Activated B cell treated with CpG ODN at 0.5 μM for 24 hours (primary cell): ENCODE results near the gene DYNLT2. TPM values are rescaled to one million over a fixed set of nuclear protein-coding genes. Genes with fewer than 3 reads are reported as not detected.

Experiments
- ATAC-seq: fragments of 200-7000 bp; cut with Tn5 transposase; one replicate; pipeline ENCODE4 v1.10.0; 2021; ENCODE audit warnings: low read depth, mild to moderate bottlenecking, moderate library complexity
- CTCF ChIA-PET: fragments of 350-600 bp; sonication (Branson Sonifier 250); formaldehyde crosslinking; loops from one replicate; lab custom pipeline; 2021; ENCODE audit warnings: antibody characterized with exemption; lab: Charles Lee
- POLR2A ChIA-PET: fragments of 350-600 bp; sonication (Branson Sonifier 250); formaldehyde crosslinking; loops from one replicate; lab custom pipeline; 2021; ENCODE audit warnings: antibody characterized with exemption; lab: Charles Lee
- DNase-seq: peaks from one replicate; pipeline ENCODE4 v3.0.0; 2022
- H3K27ac Mint-ChIP-seq: one replicate; pipeline ENCODE4 v1.8.0; 2020; ENCODE audit warnings: mixed read lengths
- H3K27me3 Mint-ChIP-seq: one replicate; pipeline ENCODE4 v1.8.0; 2021; ENCODE audit warnings: mixed read lengths
- H3K36me3 Mint-ChIP-seq: one replicate; pipeline ENCODE4 v1.8.0; 2021; ENCODE audit warnings: low read depth, mixed read lengths
- H3K4me1 Mint-ChIP-seq: one replicate; pipeline ENCODE4 v1.8.0; 2021; ENCODE audit warnings: mixed read lengths
- H3K4me3 Mint-ChIP-seq: one replicate; pipeline ENCODE4 v1.8.0; 2020; ENCODE audit warnings: mild to moderate bottlenecking, mixed read lengths
- H3K9me3 Mint-ChIP-seq: one replicate; pipeline ENCODE4 v1.8.0; 2020; ENCODE audit warnings: mixed read lengths
- intact Hi-C: fragments of 100-400 bp; cut with micrococcal nuclease; formaldehyde crosslinking; loops from one replicate; pipeline ENCODE4 v1.15.1; 2024
- total RNA-seq: library from RNA; stranded (reverse); gene quantifications from 2 replicates; pipeline ENCODE4 v1.2.3, GENCODE V29; 2022
- TF ChIP-seq, protein P1 (sequence below): fragments of 200-600 bp; IDR thresholded peaks from one replicate; pipeline ENCODE4 v1.8.0; 2022; ENCODE audit warnings: antibody characterized with exemption, mild to moderate bottlenecking

DYNLT2 gene
- total RNA-seq, 1 donor from 2014 or later: 4.4 TPM

DNA sequence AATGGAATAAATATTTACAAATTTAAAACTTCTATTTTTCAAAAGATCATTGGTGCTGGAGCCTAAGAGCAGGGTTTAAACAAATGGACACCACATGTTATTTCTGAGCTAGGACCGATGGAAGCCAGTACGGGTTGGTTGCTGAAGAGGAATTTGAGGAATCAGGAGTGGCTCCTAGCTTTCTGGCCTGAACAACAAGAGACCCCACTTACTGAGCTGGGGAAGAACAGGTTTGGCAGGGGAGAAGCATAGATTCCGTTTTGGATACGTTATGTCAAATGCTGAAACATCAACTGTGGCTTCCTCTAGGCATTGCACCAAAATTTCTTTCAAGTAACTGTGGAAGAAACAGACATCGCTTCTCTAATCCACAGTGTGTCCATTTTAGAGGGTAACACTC lies 56.2 kb downstream of the DYNLT2 start:
- H3K27ac Mint-ChIP-seq: no peak overlapping the region
- no peak overlapping the region for H3K4me3 Mint-ChIP-seq
- DNase-seq (no peak), ATAC-seq (no peak)
- H3K4me1 Mint-ChIP-seq: peaks cover 5% of the 10 kb centered on the region
- intact Hi-C loops: no loop called here
- CTCF ChIA-PET: no interaction called here
- POLR2A ChIA-PET: no interaction called here
- H3K27me3 Mint-ChIP-seq: no peaks in the 10 kb centered on the region
- peaks cover 12% of the 10 kb centered on the region for H3K9me3 Mint-ChIP-seq
- TF ChIP-seq, protein P1, sequence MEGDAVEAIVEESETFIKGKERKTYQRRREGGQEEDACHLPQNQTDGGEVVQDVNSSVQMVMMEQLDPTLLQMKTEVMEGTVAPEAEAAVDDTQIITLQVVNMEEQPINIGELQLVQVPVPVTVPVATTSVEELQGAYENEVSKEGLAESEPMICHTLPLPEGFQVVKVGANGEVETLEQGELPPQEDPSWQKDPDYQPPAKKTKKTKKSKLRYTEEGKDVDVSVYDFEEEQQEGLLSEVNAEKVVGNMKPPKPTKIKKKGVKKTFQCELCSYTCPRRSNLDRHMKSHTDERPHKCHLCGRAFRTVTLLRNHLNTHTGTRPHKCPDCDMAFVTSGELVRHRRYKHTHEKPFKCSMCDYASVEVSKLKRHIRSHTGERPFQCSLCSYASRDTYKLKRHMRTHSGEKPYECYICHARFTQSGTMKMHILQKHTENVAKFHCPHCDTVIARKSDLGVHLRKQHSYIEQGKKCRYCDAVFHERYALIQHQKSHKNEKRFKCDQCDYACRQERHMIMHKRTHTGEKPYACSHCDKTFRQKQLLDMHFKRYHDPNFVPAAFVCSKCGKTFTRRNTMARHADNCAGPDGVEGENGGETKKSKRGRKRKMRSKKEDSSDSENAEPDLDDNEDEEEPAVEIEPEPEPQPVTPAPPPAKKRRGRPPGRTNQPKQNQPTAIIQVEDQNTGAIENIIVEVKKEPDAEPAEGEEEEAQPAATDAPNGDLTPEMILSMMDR: no peak
- peaks cover 35% of the 10 kb centered on the region for H3K36me3 Mint-ChIP-seq

DNA sequence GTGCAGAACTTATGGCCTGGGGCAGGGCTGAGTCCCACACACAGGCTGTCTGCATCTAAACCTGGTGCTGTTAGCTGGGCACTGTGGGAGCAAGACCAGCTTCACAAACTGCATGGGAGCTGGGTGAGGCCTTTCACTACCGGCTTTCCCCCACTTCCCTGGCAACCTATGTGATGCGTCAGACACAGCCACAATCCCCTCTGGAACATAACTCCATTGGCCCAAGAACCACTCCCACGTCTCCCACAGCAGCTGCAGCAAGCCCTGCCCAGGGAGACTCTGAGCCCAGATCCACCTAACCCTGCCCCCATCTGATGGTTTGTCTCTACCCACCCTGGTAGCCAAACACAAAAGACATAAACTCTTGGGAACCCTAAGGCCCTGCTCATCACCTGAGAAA lies 58.9 kb downstream of the DYNLT2 start:
- no peak for DNase-seq
- no peak overlapping the region for H3K4me3 Mint-ChIP-seq
- intact Hi-C loops: no loop called here
- TF ChIP-seq, protein P1: no peak
- H3K9me3 Mint-ChIP-seq: peaks cover 12% of the 10 kb centered on the region
- ChIA-PET POLR2A (no interaction called here), CTCF (no interaction called here)
- peaks cover 5% of the 10 kb centered on the region for H3K4me1 Mint-ChIP-seq
- ATAC-seq: no peak
- H3K27ac Mint-ChIP-seq: no peak overlapping the region
- H3K27me3 Mint-ChIP-seq: no peaks in the 10 kb centered on the region
- H3K36me3 Mint-ChIP-seq: peaks cover 44% of the 10 kb centered on the region

DNA sequence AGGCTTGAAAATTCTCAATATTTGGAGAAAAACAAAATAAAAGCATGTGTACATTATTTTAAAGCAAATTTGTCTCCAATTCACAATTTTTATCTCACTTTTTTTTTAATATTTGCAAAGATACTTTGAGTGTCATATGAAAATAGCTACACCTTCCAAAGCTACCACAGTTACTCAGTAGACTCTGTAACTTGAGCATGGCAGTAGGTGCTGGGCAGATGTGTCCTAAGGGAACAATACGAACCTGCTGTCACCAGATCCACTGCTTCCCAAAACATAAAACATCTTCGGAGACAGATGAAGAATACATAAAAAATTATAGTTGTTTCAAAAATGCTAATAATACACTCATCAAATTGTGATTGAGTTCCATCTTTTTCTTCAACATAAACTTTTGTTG lies 60.1 kb downstream of the DYNLT2 start:
- H3K4me1 Mint-ChIP-seq: peaks cover 5% of the 10 kb centered on the region
- CTCF ChIA-PET: no interaction called here
- H3K4me3 Mint-ChIP-seq: no peak overlapping the region

More for the DNA sequence above, 60.1 kb downstream of the DYNLT2 start:
- H3K9me3 Mint-ChIP-seq: peaks cover 17% of the 10 kb centered on the region
- ATAC-seq (no peak), DNase-seq (no peak)
- no peak overlapping the region for H3K27ac Mint-ChIP-seq
- no peaks in the 10 kb centered on the region for H3K27me3 Mint-ChIP-seq
- intact Hi-C loops: no loop called here
- TF ChIP-seq, protein P1: no peak
- POLR2A ChIA-PET: no interaction called here
- peaks cover 53% of the 10 kb centered on the region for H3K36me3 Mint-ChIP-seq

Other genes starting within 250 kb of the DYNLT2 start
- 36.8 and 49.1 TPM in 2 replicates for gene WDR27, start 49.5 kb downstream of the DYNLT2 start, total RNA-seq
- 21.7 and 24.8 TPM in 2 replicates for gene C6orf120, start 49.4 kb downstream of the DYNLT2 start, total RNA-seq
- 35.1 and 36.6 TPM in 2 replicates for gene PHF10, start 27.1 kb downstream of the DYNLT2 start, total RNA-seq
- 33.5 and 45.4 TPM in 2 replicates for gene ERMARD, start 50 bp upstream of the DYNLT2 start, total RNA-seq